Activated CD4-positive, alpha-beta T cell treated with anti-CD3 and anti-CD28 coated beads for 4 hours (primary cell): ENCODE measurements around the gene NCF2.

ENCODE experiments used
- DNase-seq, 2 donors: peaks; one replicate each; pipeline ENCODE4 v3.0.0-alpha.2; 2020

The NCF2 gene

DNA sequence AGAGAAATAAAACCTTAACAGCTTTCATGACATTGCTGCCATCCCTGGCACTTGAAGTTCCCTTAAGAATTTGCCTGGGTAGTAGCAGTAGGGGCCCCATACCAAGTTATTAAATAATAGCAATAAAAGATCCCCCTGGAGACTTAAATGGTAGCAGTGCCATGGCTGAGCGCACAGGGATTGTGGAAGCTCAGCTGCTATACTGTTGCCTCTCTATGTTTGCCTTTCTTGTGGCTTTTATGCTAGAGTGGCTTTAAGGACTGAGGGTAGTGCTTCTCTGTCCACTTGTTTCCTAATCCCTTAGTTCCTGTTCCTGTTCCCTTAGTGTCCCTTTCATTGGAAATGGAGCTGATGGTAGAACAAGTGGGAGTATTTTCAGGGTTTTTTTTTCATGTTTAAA is 42.1 kb downstream of the NCF2 start:
- no peak for DNase-seq

GRCh38 chr1:183546427-183546826 is 43.8 kb downstream of the NCF2 start:
- DNase-seq = no peak

GRCh38 chr1:183544598-183545297 is 45.5 kb downstream of the NCF2 start:
- no peak for DNase-seq

DNA sequence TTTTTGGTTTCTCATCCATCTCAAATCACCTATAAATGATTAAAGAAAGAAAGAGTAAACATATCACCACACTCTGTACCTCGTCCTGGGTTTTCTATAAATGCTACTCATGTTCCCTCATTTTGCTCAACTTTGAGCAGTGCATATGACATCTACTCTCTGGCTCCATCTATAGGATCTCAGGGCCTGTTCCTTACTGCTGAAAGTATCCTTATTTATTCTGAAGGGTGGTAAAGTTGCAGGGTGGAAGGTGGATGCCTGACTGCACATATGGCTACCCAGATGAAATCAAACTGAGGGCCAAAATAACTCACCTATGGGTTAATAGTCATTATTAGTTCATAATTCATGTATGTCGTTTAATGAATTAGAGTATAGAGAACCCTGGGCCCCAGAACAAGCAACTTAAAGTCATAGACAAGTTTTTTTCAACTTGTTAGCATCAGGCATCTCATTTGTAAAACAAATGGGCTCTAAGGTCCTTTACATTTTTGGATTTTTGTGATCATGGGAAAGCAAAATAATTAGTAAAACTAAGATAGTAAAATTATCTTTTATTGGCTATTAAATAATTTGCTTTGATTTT is 46.5 kb downstream of the NCF2 start:
- peak in 1 of 2 donors; percentile 13 for DNase-seq

DNA sequence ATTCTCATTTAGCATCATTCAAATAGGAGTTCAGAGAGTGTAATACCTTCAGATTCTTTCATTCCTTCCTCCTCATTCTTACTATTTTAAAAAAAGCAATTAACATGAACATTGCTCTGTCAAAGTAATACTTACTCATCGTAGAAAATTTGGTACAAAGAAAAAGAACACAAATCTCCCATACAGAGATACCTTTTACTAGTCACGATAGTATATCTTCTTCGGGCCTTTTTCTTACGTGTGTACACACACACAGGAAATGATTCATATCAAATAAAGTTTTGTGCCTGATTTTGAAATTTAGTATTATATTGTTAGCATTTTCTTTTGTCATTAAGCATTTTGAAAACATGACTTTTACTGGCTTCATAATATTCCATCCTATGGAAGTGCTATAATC is 52.9 kb downstream of the NCF2 start:
- DNase-seq = no peak

DNA sequence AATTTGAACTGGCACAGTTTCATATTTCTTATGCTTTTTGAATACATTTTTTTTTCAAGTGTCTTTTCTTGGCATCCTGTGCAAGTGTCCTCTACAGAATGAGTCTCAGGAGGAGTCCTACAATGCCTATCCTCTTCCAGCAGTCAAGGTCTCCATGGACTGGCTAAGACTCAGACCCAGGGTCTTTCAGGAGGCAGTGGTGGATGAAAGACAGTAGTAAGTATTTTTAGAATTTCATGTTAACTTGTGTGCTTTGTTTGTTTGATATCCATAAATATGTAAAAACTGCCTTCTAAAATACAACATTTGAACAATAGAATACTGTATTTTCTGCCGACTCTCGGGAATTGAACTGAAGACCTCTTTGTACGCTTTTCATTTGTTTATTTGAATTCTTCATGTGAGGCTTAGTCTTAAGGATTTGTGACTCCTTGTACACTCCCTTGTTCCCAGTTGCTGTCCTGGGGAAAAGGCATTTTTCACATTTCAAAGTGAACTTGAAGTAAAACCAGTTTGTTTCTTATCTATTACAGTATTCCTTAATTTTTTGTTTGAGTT is 56.6 kb downstream of the NCF2 start:
- DNase-seq = no peak

GRCh38 chr1:183528577-183528976 is 61.7 kb downstream of the NCF2 start:
- no peak for DNase-seq

DNA sequence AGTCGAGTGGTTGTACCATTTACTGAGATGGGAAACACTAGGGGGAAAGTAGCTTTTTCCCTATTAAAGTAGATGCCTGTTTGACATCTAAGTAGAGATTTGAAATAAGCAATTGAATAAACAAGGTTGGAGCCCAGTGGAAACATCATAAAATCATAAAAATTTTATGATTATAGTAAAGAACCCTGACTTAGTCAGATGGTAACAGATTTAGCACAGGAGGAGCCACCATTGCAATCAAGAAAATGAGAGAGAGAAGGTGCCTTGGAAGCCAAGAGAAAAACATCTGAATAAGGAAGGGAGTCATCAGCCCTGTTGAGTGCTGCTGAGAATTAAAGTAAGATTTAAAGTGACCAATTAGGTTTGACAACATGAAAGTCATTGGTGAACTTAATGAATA is 68.2 kb downstream of the NCF2 start:
- no peak for DNase-seq

GRCh38 chr1:183520379-183520778 is 69.9 kb downstream of the NCF2 start:
- no peak for DNase-seq

GRCh38 chr1:183517401-183517800 is 72.9 kb downstream of the NCF2 start:
- DNase-seq = no peak

DNA sequence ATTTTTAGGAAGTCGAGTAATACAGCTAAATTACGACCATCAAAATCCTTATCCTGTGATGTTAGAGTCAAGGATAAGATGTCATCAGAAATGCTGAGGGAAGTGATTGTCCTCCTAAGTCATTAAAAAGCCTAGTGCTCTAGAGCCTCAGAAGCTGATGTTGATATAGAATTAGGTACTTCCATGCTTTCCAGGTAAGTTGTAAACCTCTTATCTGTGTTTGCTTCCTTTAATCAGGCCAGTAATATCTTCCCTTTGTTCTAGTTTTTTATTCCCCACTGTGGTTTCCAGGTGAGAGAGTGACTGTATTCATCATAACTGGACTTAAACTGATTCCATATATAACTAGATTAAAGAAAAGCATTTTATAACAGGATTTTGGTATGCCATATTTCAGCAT is 73.5 kb downstream of the NCF2 start:
- DNase-seq = no peak

- DNase-seq = no peak
Observed at GRCh38 chr1:183515002-183515689, 75.1 kb downstream of the NCF2 start.

- no peak for DNase-seq
Observed at GRCh38 chr1:183514235-183514634, 76.0 kb downstream of the NCF2 start.

GRCh38 chr1:183512450-183512849 is 77.8 kb downstream of the NCF2 start:
- DNase-seq = no peak

- DNase-seq = no peak
Observed at GRCh38 chr1:183508694-183509093, 81.6 kb downstream of the NCF2 start.

GRCh38 chr1:183506561-183506960 is 83.7 kb downstream of the NCF2 start:
- no peak for DNase-seq
